ENCODE measurements around the gene ATP10B.

Gene ATP10B

DNA sequence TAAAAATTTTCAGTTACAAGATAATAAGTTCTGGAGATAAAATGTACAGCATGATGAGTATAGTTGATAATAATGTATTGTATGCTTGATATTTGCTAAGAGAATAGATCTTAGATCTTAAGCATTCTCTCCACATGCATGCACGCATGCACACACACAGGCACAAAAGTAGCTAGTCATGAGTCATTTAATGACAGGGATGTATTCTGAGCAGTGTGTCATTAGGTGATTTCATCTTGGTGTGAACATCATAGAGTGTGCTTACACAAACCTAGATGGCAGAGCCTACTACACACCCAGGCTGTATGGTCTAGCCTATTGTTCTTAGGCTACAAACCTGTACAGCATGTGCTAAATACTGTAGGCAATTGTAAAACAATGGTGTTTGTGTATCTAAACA, 306.2 kb downstream of the ATP10B start:
- FAIRE-seq, result no peak
- TF ChIP-seq POU2F2 (IDR thresholded peaks at IDR 0.05; ENCODE audit: low read depth, low read length) (no peak), PAX5 (IDR thresholded peaks at IDR 0.05; ENCODE audit: insufficient read depth, low read length, severe bottlenecking) (no peak), TAF1 (IDR thresholded peaks at IDR 0.05; ENCODE audit: low read depth, low read length) (no peak), POLR2AphosphoS5 (IDR thresholded peaks at IDR 0.05; ENCODE audit: low read depth, low read length) (no peak), SPI1 (IDR thresholded peaks at IDR 0.05; ENCODE audit: low read depth, low read length) (no peak), POLR2A (IDR thresholded peaks at IDR 0.05; ENCODE audit: low read depth, low read length) (no peak)

GRCh38 chr5:160543395-160543794, 308.6 kb downstream of the ATP10B start:
- TF ChIP-seq POU2F2 (IDR thresholded peaks at IDR 0.05; ENCODE audit: low read depth, low read length) (no peak), POLR2A (IDR thresholded peaks at IDR 0.05; ENCODE audit: low read depth, low read length) (no peak), TAF1 (IDR thresholded peaks at IDR 0.05; ENCODE audit: low read depth, low read length) (no peak), PAX5 (IDR thresholded peaks at IDR 0.05; ENCODE audit: insufficient read depth, low read length, severe bottlenecking) (no peak), POLR2AphosphoS5 (IDR thresholded peaks at IDR 0.05; ENCODE audit: low read depth, low read length) (no peak), SPI1 (IDR thresholded peaks at IDR 0.05; ENCODE audit: low read depth, low read length) (no peak)
- DNase-seq (ENCODE audit: insufficient read length, low spot score), result no peak
- no peak for FAIRE-seq

More for the DNA sequence above, 306.2 kb downstream of the ATP10B start:
- no peak for DNase-seq (ENCODE audit: insufficient read length, low spot score)

- no peak for FAIRE-seq
- no peak for DNase-seq (ENCODE audit: insufficient read length, low spot score)
- no peak for TF ChIP-seq POLR2A (IDR thresholded peaks at IDR 0.05; ENCODE audit: low read depth, low read length)
Observed at GRCh38 chr5:160542840-160543239, 309.2 kb downstream of the ATP10B start.

GRCh38 chr5:160542281-160542680, 309.7 kb downstream of the ATP10B start:
- DNase-seq (ENCODE audit: insufficient read length, low spot score) (no peak), FAIRE-seq (no peak)
- TF ChIP-seq TAF1 (IDR thresholded peaks at IDR 0.05; ENCODE audit: low read depth, low read length), result no peak
- TF ChIP-seq POU2F2 (IDR thresholded peaks at IDR 0.05; ENCODE audit: low read depth, low read length), result no peak
- no peak for TF ChIP-seq POLR2A (IDR thresholded peaks at IDR 0.05; ENCODE audit: low read depth, low read length)
- TF ChIP-seq PAX5 (IDR thresholded peaks at IDR 0.05; ENCODE audit: insufficient read depth, low read length, severe bottlenecking), result no peak
- no peak for TF ChIP-seq POLR2AphosphoS5 (IDR thresholded peaks at IDR 0.05; ENCODE audit: low read depth, low read length)
- TF ChIP-seq SPI1 (IDR thresholded peaks at IDR 0.05; ENCODE audit: low read depth, low read length), result no peak

DNA sequence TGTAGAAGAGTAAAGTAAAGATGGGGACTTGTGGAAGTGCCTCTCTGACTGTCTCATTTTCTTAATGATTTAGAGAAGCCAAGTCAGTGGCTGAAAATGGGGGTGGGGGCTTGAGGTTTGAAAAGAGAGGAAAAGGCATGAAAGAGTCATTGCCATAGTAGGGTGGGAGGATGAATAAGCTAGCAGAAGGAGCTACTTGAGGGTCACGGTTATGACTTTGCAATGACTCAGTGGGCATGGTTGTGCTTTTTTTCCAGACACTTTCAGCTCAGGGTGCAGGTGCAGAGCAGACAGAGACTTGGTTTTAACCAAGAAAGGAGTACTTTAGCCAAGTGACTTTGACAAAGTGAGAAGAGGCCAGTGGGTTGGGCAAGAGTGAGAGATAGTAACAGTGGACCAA, 312.6 kb downstream of the ATP10B start:
- no peak for FAIRE-seq
- no peak for DNase-seq (ENCODE audit: insufficient read length, low spot score)
- TF ChIP-seq POU2F2 (IDR thresholded peaks at IDR 0.05; ENCODE audit: low read depth, low read length) (no peak), TAF1 (IDR thresholded peaks at IDR 0.05; ENCODE audit: low read depth, low read length) (no peak), PAX5 (IDR thresholded peaks at IDR 0.05; ENCODE audit: insufficient read depth, low read length, severe bottlenecking) (no peak), POLR2AphosphoS5 (IDR thresholded peaks at IDR 0.05; ENCODE audit: low read depth, low read length) (no peak), SPI1 (IDR thresholded peaks at IDR 0.05; ENCODE audit: low read depth, low read length) (no peak), POLR2A (IDR thresholded peaks at IDR 0.05; ENCODE audit: low read depth, low read length) (no peak)

DNA sequence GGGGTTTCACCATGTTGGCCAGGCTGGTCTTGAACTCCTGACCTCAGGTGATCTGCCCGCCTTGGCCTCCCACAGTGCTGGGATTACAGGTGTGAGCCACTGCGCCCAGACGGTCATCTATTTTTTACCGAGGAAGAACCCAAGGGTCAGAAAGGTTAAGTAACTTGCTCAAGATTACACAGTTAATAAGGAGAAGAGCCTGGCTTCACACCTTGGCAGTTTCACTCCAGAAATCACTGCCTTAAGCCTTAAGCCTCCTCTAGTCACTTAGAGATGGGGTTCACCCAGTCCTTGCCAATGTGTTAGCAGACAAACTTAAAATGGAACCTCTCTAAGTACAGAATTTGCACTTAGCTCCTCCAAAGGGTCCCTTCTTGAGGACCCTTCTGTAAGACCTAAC, 314.1 kb downstream of the ATP10B start:
- DNase-seq (ENCODE audit: insufficient read length, low spot score) (no peak), FAIRE-seq (no peak)
- TF ChIP-seq POLR2AphosphoS5 (IDR thresholded peaks at IDR 0.05; ENCODE audit: low read depth, low read length) (no peak), POLR2A (IDR thresholded peaks at IDR 0.05; ENCODE audit: low read depth, low read length) (no peak), PAX5 (IDR thresholded peaks at IDR 0.05; ENCODE audit: insufficient read depth, low read length, severe bottlenecking) (no peak), POU2F2 (IDR thresholded peaks at IDR 0.05; ENCODE audit: low read depth, low read length) (no peak), SPI1 (IDR thresholded peaks at IDR 0.05; ENCODE audit: low read depth, low read length) (no peak), TAF1 (IDR thresholded peaks at IDR 0.05; ENCODE audit: low read depth, low read length) (no peak)

GRCh38 chr5:160537116-160537515, 314.9 kb downstream of the ATP10B start:
- TF ChIP-seq POLR2AphosphoS5 (IDR thresholded peaks at IDR 0.05; ENCODE audit: low read depth, low read length), result no peak
- TF ChIP-seq POLR2A (IDR thresholded peaks at IDR 0.05; ENCODE audit: low read depth, low read length), result no peak
- no peak for TF ChIP-seq POU2F2 (IDR thresholded peaks at IDR 0.05; ENCODE audit: low read depth, low read length)
- no peak for TF ChIP-seq TAF1 (IDR thresholded peaks at IDR 0.05; ENCODE audit: low read depth, low read length)
- TF ChIP-seq PAX5 (IDR thresholded peaks at IDR 0.05; ENCODE audit: insufficient read depth, low read length, severe bottlenecking), result no peak
- no peak for TF ChIP-seq SPI1 (IDR thresholded peaks at IDR 0.05; ENCODE audit: low read depth, low read length)
- no peak for FAIRE-seq
- no peak for DNase-seq (ENCODE audit: insufficient read length, low spot score)

GRCh38 chr5:160534914-160535313, 317.1 kb downstream of the ATP10B start:
- TF ChIP-seq POLR2AphosphoS5 (IDR thresholded peaks at IDR 0.05; ENCODE audit: low read depth, low read length), result no peak
- peak; percentile 31; the same call in 1 of the 2 replicates for TF ChIP-seq SPI1 (IDR thresholded peaks at IDR 0.05; ENCODE audit: low read depth, low read length)
- FAIRE-seq, result no peak
- no peak for DNase-seq (ENCODE audit: insufficient read length, low spot score)

DNA sequence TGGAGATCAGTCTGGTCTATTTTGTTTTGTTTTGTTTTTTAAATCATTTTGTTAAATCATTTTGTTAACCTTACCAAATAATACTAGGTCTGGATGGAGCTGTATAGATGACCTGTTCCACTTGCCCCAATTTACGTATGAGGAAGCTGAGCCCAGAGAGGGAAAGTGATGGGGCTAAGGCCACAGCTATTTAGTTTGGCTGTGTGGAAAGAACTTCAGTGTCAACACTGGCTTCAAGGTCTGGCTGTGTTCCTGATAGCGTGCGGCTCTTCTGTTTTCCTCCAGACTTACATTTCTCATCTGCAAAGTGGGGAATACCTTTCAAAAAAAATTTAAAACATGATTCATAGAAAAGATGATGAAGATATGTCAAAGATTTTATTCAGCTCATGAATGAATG, 317.9 kb downstream of the ATP10B start:
- DNase-seq (ENCODE audit: insufficient read length, low spot score) (no peak), FAIRE-seq (no peak)
- TF ChIP-seq SPI1 (IDR thresholded peaks at IDR 0.05; ENCODE audit: low read depth, low read length) (no peak), PAX5 (IDR thresholded peaks at IDR 0.05; ENCODE audit: insufficient read depth, low read length, severe bottlenecking) (no peak), TAF1 (IDR thresholded peaks at IDR 0.05; ENCODE audit: low read depth, low read length) (no peak), POU2F2 (IDR thresholded peaks at IDR 0.05; ENCODE audit: low read depth, low read length) (no peak), POLR2A (IDR thresholded peaks at IDR 0.05; ENCODE audit: low read depth, low read length) (no peak), POLR2AphosphoS5 (IDR thresholded peaks at IDR 0.05; ENCODE audit: low read depth, low read length) (no peak)

- TF ChIP-seq PAX5 (IDR thresholded peaks at IDR 0.05; ENCODE audit: insufficient read depth, low read length, severe bottlenecking) (no peak), SPI1 (IDR thresholded peaks at IDR 0.05; ENCODE audit: low read depth, low read length) (no peak), TAF1 (IDR thresholded peaks at IDR 0.05; ENCODE audit: low read depth, low read length) (no peak), POLR2AphosphoS5 (IDR thresholded peaks at IDR 0.05; ENCODE audit: low read depth, low read length) (no peak), POU2F2 (IDR thresholded peaks at IDR 0.05; ENCODE audit: low read depth, low read length) (no peak), POLR2A (IDR thresholded peaks at IDR 0.05; ENCODE audit: low read depth, low read length) (no peak)
- FAIRE-seq, result peak; percentile 9
- no peak for DNase-seq (ENCODE audit: insufficient read length, low spot score)
Observed at GRCh38 chr5:160525471-160526261, 326.3 kb downstream of the ATP10B start.

Data from GM12891 (cell line).